Cardiac muscle cell (in vitro differentiated cells and primary cell): ENCODE results near the gene CBFA2T3. TPM values are rescaled to one million over a fixed set of nuclear protein-coding genes. Genes with fewer than 3 reads are reported as not detected.
"Not testable (repeated sequence)": the region's sequence is repeated elsewhere in the genome, so short reads cannot be mapped to it uniquely, and the experiment has no call there.

Experiments used
- DNase-seq, 2 donors: peaks; one replicate each; pipeline versions ENCODE4 v3.0.0 to v3.0.0-alpha.2; 2010 to 2017; ENCODE audit warnings: low read depth in 1 of 2, low spot score in 1 of 2
- H3K27ac ChIP-seq: fragments of 200-600 bp; sonication (generic); 2 replicates; pipeline ENCODE4 v1.5.1; 2016
- H3K27me3 ChIP-seq: fragments of 200-600 bp; sonication (generic); 2 replicates; pipeline ENCODE4 v1.6.0; 2016; ENCODE audit warnings: control low read depth
- H3K36me3 ChIP-seq: fragments of 200-600 bp; sonication (generic); 2 replicates; pipeline ENCODE4 v1.5.1; 2016; ENCODE audit warnings: control low read depth
- H3K4me1 ChIP-seq: fragments of 200-600 bp; sonication (generic); 2 replicates; pipeline ENCODE4 v1.8.1; 2017; ENCODE audit warnings: low read depth, mild to moderate bottlenecking, mixed run types
- H3K4me3 ChIP-seq: fragments of 200-600 bp; sonication (generic); 2 replicates; pipeline ENCODE4 v1.5.1; 2016; ENCODE audit warnings: mild to moderate bottlenecking
- H3K9me3 ChIP-seq: fragments of 200-600 bp; sonication (generic); 2 replicates; pipeline ENCODE4 v1.5.1; 2017; ENCODE audit warnings: low read depth, mild to moderate bottlenecking, control low read depth
- polyA plus RNA-seq: library from polyadenylated mRNA; unstranded; fragments of >200 nt; fragmentation: Nextera tagmentation; extraction: Ambion mirVana; gene quantifications from 2 replicates; pipeline ENCODE4 v1.2.1, GENCODE V29; 2016
- total RNA-seq: library from RNA; depleted of rRNA; stranded (reverse); fragments of >200 nt; gene quantifications from 2 replicates; pipeline ENCODE4 v1.2.3, GENCODE V29; 2016
- TF ChIP-seq, protein P1 (sequence below): IDR thresholded peaks from 2 replicates; pipeline ENCODE4 v1.5.1; 2012; ENCODE audit warnings: low read depth, mild to moderate bottlenecking, low read length

Gene CBFA2T3
- total and polyA plus RNA-seq, 2 experiments from 2014 or later = 0.69 to 1.5 TPM

DNA sequence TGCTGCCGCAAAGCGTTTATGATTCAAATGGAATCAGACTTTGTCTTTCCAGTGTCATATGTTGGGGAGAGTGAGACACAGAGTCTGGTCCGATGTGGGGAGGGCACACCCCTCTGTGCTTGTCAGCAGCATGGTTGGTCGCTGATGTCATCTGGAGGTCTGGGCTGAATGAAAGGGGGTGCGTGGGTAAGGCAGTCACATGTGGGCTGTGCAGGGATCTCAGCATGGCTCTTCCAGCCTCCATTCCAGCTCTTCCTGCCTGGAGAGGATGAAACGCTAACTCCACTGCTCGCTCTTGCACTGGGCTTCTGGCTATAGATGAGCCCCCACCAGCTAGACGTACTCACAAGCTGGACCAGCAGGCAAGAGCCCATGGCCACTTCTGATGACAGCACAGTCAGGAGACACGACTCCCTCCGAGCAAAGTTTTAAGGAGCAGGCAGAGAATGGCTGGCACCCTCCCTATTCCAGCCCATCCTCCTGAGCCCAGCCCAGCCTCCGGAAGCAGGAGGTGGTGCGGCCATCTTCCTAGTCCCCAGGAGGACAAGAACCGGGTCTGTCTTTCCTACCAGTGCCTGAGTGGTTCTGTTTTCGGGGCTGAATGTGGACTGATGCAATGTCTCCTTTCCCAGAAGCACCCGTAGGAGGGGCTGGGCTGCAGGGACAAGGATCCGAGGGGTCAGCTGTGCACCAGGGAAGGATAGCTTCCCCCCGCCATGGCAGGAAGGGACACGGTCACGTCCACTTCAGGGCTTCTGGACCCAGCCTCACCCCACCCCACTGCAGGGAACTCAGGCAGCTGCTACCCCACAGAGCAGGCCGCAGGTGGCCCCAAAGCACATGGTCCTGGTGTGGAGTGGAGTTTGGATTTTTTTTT is 41.5 kb upstream of the CBFA2T3 start:
- peaks cover 6% of the 10 kb centered on the region for H3K27me3 ChIP-seq
- no peak overlapping the region for H3K27ac ChIP-seq

DNA sequence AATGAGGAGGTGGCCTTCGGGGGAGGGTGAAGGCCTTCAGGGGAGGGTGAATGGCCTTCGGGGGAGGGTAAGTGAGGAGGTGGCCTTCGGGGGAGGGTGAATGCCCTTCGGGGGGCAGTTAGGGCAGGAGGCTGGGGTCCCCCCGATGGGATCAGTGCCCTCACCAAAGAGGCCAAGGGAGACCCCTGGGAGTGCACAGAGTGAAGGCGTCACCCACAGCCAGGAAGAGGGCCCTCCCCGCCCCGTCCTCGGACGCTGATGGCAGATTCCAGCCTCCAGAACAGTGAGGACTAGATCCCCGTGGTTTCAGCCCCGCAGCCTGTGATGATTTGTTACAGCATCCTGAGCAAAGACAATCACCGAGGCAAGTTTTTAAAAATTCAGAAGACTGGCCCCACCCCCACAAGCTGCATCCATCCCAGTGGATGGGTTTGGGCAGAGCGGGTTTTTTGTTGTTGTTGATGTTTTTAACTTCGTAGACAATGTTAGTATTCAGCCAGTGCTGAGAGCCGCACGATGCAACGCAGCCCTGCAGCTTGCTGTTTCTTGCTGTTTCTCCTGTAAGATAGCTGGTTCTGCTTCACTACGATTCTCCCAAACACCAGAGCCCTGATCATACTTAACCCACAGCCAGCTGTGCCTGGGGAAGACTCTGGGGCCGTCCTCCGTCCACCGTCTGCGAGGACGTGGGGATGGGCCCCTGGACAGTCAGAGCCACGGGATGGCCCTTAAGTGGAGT is 40.7 kb upstream of the CBFA2T3 start:
- Histone ChIP-seq H3K4me1 (no peaks in the 10 kb centered on the region), H3K4me3 (no peak overlapping the region), H3K9me3 (no peaks in the 10 kb centered on the region), H3K27me3 (peaks cover 13% of the 10 kb centered on the region), H3K36me3 (no peaks in the 10 kb centered on the region), H3K27ac (no peak overlapping the region)
- TF ChIP-seq, protein P1, sequence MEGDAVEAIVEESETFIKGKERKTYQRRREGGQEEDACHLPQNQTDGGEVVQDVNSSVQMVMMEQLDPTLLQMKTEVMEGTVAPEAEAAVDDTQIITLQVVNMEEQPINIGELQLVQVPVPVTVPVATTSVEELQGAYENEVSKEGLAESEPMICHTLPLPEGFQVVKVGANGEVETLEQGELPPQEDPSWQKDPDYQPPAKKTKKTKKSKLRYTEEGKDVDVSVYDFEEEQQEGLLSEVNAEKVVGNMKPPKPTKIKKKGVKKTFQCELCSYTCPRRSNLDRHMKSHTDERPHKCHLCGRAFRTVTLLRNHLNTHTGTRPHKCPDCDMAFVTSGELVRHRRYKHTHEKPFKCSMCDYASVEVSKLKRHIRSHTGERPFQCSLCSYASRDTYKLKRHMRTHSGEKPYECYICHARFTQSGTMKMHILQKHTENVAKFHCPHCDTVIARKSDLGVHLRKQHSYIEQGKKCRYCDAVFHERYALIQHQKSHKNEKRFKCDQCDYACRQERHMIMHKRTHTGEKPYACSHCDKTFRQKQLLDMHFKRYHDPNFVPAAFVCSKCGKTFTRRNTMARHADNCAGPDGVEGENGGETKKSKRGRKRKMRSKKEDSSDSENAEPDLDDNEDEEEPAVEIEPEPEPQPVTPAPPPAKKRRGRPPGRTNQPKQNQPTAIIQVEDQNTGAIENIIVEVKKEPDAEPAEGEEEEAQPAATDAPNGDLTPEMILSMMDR = no peak
- no peak for DNase-seq

More for the DNA sequence above, 41.5 kb upstream of the CBFA2T3 start:
- H3K36me3 ChIP-seq = no peaks in the 10 kb centered on the region
- H3K4me3 ChIP-seq = no peak overlapping the region
- H3K9me3 ChIP-seq = no peaks in the 10 kb centered on the region
- no peak for DNase-seq
- TF ChIP-seq, protein P1 = no peak
- no peaks in the 10 kb centered on the region for H3K4me1 ChIP-seq

DNA sequence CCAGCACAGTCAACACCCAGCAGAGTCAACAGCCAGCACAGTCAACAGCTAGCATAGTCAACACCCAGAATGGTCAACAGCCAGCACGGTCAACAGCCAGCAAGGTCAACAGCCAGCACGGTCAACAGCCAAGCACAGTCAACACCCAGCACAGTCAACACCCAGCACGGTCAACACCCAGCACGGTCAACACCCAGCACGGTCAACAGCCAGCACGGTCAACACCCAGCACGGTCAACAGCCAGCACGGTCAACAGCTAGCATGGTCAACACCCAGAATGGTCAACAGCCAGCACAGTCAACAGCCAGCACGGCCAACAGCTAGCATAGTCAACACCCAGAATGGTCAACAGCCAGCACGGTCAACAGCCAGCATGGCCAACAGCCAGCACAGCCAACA is 39.6 kb upstream of the CBFA2T3 start:
- not testable (repeated sequence) for DNase-seq, H3K4me3 ChIP-seq, H3K36me3 ChIP-seq, H3K4me1 ChIP-seq, H3K9me3 ChIP-seq, H3K27ac ChIP-seq
- H3K27me3 ChIP-seq = peaks cover 14% of the 10 kb centered on the region

DNA sequence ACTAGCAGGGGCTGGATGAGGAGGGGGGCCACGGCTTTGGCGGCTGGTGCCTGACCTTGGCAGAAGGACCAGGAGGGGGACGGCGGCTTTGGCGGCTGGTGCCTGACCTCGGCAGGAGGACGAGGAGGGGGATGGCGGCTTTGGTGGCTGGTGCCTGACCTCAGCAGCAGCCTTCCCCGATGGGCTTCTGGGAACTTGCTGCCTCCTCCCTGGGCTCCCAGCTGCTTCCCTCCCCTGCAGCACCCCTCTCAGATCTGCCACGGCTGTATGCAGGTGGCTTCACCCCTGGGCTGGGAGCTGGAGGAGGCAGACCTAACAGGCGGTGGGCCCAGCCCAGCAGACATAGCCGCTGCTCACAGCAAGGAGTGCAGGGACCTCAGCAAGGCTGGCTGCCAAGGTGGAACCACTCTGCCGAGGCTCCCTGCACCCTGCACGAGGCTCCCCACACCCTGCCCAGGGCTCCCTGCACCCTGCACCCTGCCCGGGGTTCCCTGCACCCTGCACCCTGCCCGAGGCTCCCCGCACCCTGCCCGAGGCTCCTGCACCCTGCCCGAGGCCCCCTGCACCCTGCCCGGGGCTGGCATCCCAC is 38.4 kb upstream of the CBFA2T3 start:
- no peaks in the 10 kb centered on the region for H3K36me3 ChIP-seq
- no peaks in the 10 kb centered on the region for H3K9me3 ChIP-seq
- H3K27ac ChIP-seq = no peak overlapping the region
- H3K4me1 ChIP-seq = no peaks in the 10 kb centered on the region
- TF ChIP-seq, protein P1 = no peak
- H3K27me3 ChIP-seq = peaks cover 14% of the 10 kb centered on the region
- no peak for DNase-seq
- H3K4me3 ChIP-seq = no peak overlapping the region

DNA sequence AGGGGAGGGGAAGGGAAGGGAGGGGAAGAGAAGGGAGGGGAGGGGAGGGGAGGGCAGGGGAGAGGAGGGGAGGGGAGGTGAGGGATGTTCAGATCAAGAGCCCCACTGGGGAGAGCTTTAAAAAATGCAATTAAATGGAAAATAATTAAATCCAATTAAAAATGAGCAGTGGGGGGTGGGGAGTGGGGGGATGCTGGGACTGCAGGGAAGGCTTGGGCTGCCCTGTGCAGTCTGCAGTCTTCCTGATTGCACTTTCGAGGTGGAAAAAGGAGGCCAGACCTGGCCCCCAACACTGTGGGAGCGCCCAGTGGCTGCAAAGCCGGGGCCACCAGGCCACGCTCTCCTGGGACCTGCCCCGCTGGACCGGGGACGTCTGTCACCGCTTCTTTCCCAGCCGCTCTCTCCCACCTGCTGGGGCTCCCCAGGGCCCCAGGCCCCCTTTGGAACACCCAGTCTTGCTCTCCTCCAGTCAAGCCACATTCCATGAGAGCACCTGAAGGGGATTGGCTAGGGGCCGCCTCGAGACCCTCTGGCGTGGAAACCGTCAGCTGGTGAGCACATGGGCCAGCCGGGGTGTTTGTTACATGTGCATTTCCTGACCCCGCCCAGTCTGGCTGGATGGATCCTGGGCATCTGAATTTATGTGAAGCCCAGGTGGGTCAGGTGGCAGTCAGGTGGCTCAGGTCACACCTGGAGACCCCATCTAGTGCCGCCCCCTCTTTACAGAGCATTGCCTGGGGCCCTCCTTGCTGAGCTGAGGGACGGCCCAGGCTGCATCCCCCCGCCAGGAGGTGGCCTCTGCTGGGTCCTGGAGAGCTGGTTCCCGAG is 37.6 kb upstream of the CBFA2T3 start:
- no peak overlapping the region for H3K4me3 ChIP-seq
- H3K9me3 ChIP-seq = no peaks in the 10 kb centered on the region
- H3K4me1 ChIP-seq = no peaks in the 10 kb centered on the region
- peaks cover 14% of the 10 kb centered on the region for H3K27me3 ChIP-seq
- DNase-seq = no peak
- TF ChIP-seq, protein P1 = no peak
- H3K36me3 ChIP-seq = no peaks in the 10 kb centered on the region
- H3K27ac ChIP-seq = no peak overlapping the region
